HG02885 (cell line): ENCODE results near the gene DNASE1L1.
"Not testable (repeated sequence)": the region's sequence is repeated elsewhere in the genome, so short reads cannot be mapped to it uniquely, and the experiment has no call there.

Experiments
- ATAC-seq: cut with Tn5 transposase; IDR thresholded peaks from one replicate; pipeline ENCODE4 v1.9.1; 2021; ENCODE audit warnings: mild to moderate bottlenecking; ENCODE audit not compliant: unreplicated experiment, poor library complexity

DNASE1L1 gene

GRCh38 chrX:154411981-154412340 lies 2.9 kb upstream of the DNASE1L1 start:
- peak; percentile 58 for ATAC-seq

GRCh38 chrX:154408659-154409221 lies 314 bp downstream of the DNASE1L1 start:
- peak; percentile 3 for ATAC-seq

GRCh38 chrX:154404625-154405192 lies 4.3 kb downstream of the DNASE1L1 start:
- ATAC-seq = no peak

- no peak for ATAC-seq
These were observed 5.2 kb downstream of the DNASE1L1 start for GRCh38 chrX:154403858-154404257.

GRCh38 chrX:154403192-154403591 lies 5.9 kb downstream of the DNASE1L1 start:
- no peak for ATAC-seq

GRCh38 chrX:154402622-154403127 lies 6.4 kb downstream of the DNASE1L1 start:
- no peak for ATAC-seq

GRCh38 chrX:154401918-154402621 lies 7.0 kb downstream of the DNASE1L1 start:
- ATAC-seq = no peak

- no peak for ATAC-seq
These were observed 7.8 kb downstream of the DNASE1L1 start for GRCh38 chrX:154401045-154401799.

- ATAC-seq = not testable (repeated sequence)
These were observed 8.7 kb downstream of the DNASE1L1 start for GRCh38 chrX:154400369-154400817.

- ATAC-seq = no peak
These were observed 9.3 kb downstream of the DNASE1L1 start for GRCh38 chrX:154399527-154400368.

GRCh38 chrX:154398668-154399526 lies 10.2 kb downstream of the DNASE1L1 start:
- ATAC-seq = no peak

- ATAC-seq = peak; percentile 81
These were observed 11.0 kb downstream of the DNASE1L1 start, which contains the start of gene RPL10 for GRCh38 chrX:154397888-154398667. RPL10 (plus strand) TSS chrX:154398377; CDS start chrX:154398520, 143 bp downstream.

- ATAC-seq = peak; percentile 59
These were observed 11.8 kb downstream of the DNASE1L1 start for GRCh38 chrX:154396973-154397887.

- not testable (repeated sequence) for ATAC-seq
These were observed 12.7 kb downstream of the DNASE1L1 start for GRCh38 chrX:154396363-154396762.

GRCh38 chrX:154389812-154390747 lies 19.0 kb downstream of the DNASE1L1 start:
- peak; percentile 71 for ATAC-seq

- ATAC-seq = not testable (repeated sequence)
These were observed 20.4 kb downstream of the DNASE1L1 start for GRCh38 chrX:154388649-154389048.
